H1 (cell line): ENCODE results near the gene PRKCZ. TPM values are rescaled to one million over a fixed set of nuclear protein-coding genes. Genes with fewer than 3 reads are reported as not detected.

ENCODE experiments used
- CTCF ChIA-PET: fragments of 300-600 bp; sonication (Branson Sonifier 250); formaldehyde crosslinking; loops from one replicate; lab custom pipeline; 2021; ENCODE audit not compliant: partially characterized antibody; lab: Charles Lee
- POLR2A ChIA-PET: fragments of 300-600 bp; sonication (Branson Sonifier 250); formaldehyde crosslinking; loops from one replicate; lab custom pipeline; 2021; ENCODE audit warnings: inconsistent platforms; ENCODE audit not compliant: partially characterized antibody; lab: Charles Lee
- DNase-seq, 2 experiments: peaks; one replicate each; pipeline versions ENCODE4 v3.0.0 to v3.0.0-alpha.2; 2010 to 2022; ENCODE audit warnings: low spot score in 2 of 2, low read depth in 1 of 2, mixed read lengths in 1 of 2
- FAIRE-seq: peaks from 2 replicates; lab custom pipeline; 2011; peaks lifted over from hg19 to GRCh38; lab: Jason Lieb, UNC
- H2AFZ ChIP-seq: 2 replicates; pipeline ENCODE4 v1.8.1; 2012; ENCODE audit warnings: low read length, inconsistent platforms
- H2AK5ac ChIP-seq: 2 replicates; pipeline ENCODE4 v1.6.1; 2013; ENCODE audit warnings: low read depth, low read length
- H2BK120ac ChIP-seq: replicated peaks from 2 replicates; pipeline ENCODE3; 2013; ENCODE audit warnings: low read depth, low read length, inconsistent platforms
- H2BK12ac ChIP-seq: 2 replicates; pipeline ENCODE4 v1.6.1; 2013; ENCODE audit warnings: low read depth, low read length
- H2BK15ac ChIP-seq: 2 replicates; pipeline ENCODE4 v1.6.1; 2013; ENCODE audit warnings: low read length
- H2BK20ac ChIP-seq: 2 replicates; pipeline ENCODE4 v1.6.1; 2013; ENCODE audit warnings: low read length
- H2BK5ac ChIP-seq: 2 replicates; pipeline ENCODE4 v1.6.1; 2013; ENCODE audit warnings: low read depth, low read length
- H3K14ac ChIP-seq: 2 replicates; pipeline ENCODE4 v1.6.1; 2013; ENCODE audit warnings: inconsistent platforms; ENCODE audit not compliant: insufficient read length
- H3K18ac ChIP-seq: 2 replicates; pipeline ENCODE4 v1.6.1; 2013; ENCODE audit warnings: low read length; ENCODE audit errors: extremely low read depth
- H3K23ac ChIP-seq: 2 replicates; pipeline ENCODE4 v1.6.1; 2013; ENCODE audit warnings: inconsistent platforms; ENCODE audit not compliant: insufficient read length
- H3K23me2 ChIP-seq: 2 replicates; pipeline ENCODE4 v1.6.1; 2013; ENCODE audit warnings: low read depth, low read length
- H3K27ac ChIP-seq: 2 replicates; pipeline ENCODE4 v1.6.1; 2011; ENCODE audit warnings: low read depth, low read length, inconsistent platforms
- H3K27me3 ChIP-seq, 4 experiments: replicated peaks in 1 of 4; 1 replicate in 1 of 4; 2 replicates in 3 of 4; pipeline versions ENCODE4 v1.6.1 to v1.8.1; 2011 to 2013; ENCODE audit warnings: low read length in 3 of 4, mild to moderate bottlenecking in 3 of 4, inconsistent platforms in 2 of 4, mixed read lengths in 2 of 4, moderate library complexity in 1 of 4; ENCODE audit not compliant: control insufficient read depth in 3 of 4, insufficient read depth in 3 of 4; ENCODE audit errors: extremely low read depth in 1 of 4
- H3K36me3 ChIP-seq, 4 experiments: 2 replicates each; pipeline versions ENCODE4 v1.6.1 to v1.8.1; 2011 to 2013; ENCODE audit warnings: mild to moderate bottlenecking in 4 of 4, low read length in 3 of 4, moderate library complexity in 2 of 4, control low read depth in 1 of 4, inconsistent platforms in 1 of 4; ENCODE audit not compliant: insufficient read depth in 4 of 4, control insufficient read depth in 2 of 4
- H3K4ac ChIP-seq: replicated peaks from 2 replicates; pipeline ENCODE3; 2013; ENCODE audit warnings: low read length, low read depth, mixed read lengths, inconsistent platforms; ENCODE audit not compliant: insufficient read length
- H3K4me1 ChIP-seq, 4 experiments: replicated peaks in 1 of 4; 1 replicate in 1 of 4; 2 replicates in 3 of 4; pipeline versions ENCODE4 v1.6.1 to v1.8.1; 2011 to 2013; ENCODE audit warnings: low read length in 3 of 4, inconsistent platforms in 2 of 4, mixed read lengths in 1 of 4; ENCODE audit not compliant: insufficient read depth in 4 of 4, control insufficient read depth in 3 of 4
- H3K4me2 ChIP-seq, 2 experiments: 2 replicates each; pipeline versions ENCODE4 v1.6.1 to v1.8.1; 2011 to 2013; ENCODE audit warnings: low read depth in 2 of 2, low read length in 2 of 2, control low read depth in 1 of 2, inconsistent platforms in 1 of 2, mild to moderate bottlenecking in 1 of 2; ENCODE audit not compliant: insufficient read depth in 1 of 2
- H3K4me3 ChIP-seq, 4 experiments: fragments of 200-600, 300-600 bp in 1 of 4; sonication (generic), shearing (Covaris generic), sonication (Bioruptor Twin) in 1 of 4; 2 replicates each; pipeline versions ENCODE4 v1.5.1 to v1.8.1; 2011 to 2016; ENCODE audit warnings: low read length in 4 of 4, low read depth in 3 of 4, control low read depth in 2 of 4, inconsistent platforms in 2 of 4, mild to moderate bottlenecking in 2 of 4, mixed read lengths in 1 of 4, moderate library complexity in 1 of 4; ENCODE audit not compliant: insufficient read depth in 2 of 4; ENCODE audit errors: extremely low read depth in 1 of 4
- H3K56ac ChIP-seq: replicated peaks from 2 replicates; pipeline ENCODE3; 2013; ENCODE audit warnings: low read depth, mild to moderate bottlenecking, mixed read lengths, low read length, inconsistent platforms; ENCODE audit not compliant: insufficient read length
- H3K79me1 ChIP-seq: 2 replicates; pipeline ENCODE4 v1.6.1; 2013; ENCODE audit warnings: low read depth, low read length, control low read depth
- H3K79me2 ChIP-seq, 2 experiments: 2 replicates each; pipeline versions ENCODE4 v1.6.1 to v1.8.1; 2012 to 2013; ENCODE audit warnings: low read length in 2 of 2, mild to moderate bottlenecking in 2 of 2, inconsistent platforms in 1 of 2; ENCODE audit not compliant: insufficient read depth in 2 of 2, control insufficient read depth in 1 of 2
- H3K9ac ChIP-seq, 4 experiments: replicated peaks in 1 of 4; 1 replicate in 1 of 4; 2 replicates in 3 of 4; pipeline versions ENCODE4 v1.6.1 to v1.8.1; 2011 to 2013; ENCODE audit warnings: low read depth in 3 of 4, low read length in 3 of 4, control low read depth in 2 of 4, mild to moderate bottlenecking in 2 of 4, moderate library complexity in 2 of 4, inconsistent platforms in 1 of 4; ENCODE audit errors: extremely low read depth in 1 of 4
- H3K9me3 ChIP-seq, 2 experiments: 2 replicates each; pipeline versions ENCODE4 v1.6.1 to v1.8.1; 2012 to 2013; ENCODE audit warnings: mild to moderate bottlenecking in 2 of 2, moderate library complexity in 2 of 2, control low read depth in 1 of 2, inconsistent platforms in 1 of 2, low read depth in 1 of 2, low read length in 1 of 2, mixed read lengths in 1 of 2; ENCODE audit not compliant: insufficient read depth in 2 of 2
- H4K20me1 ChIP-seq, 2 experiments: replicated peaks in 1 of 2; 2 replicates each; pipeline versions ENCODE3 to v1.8.1; 2011 to 2013; ENCODE audit warnings: inconsistent platforms in 2 of 2, low read length in 2 of 2, mild to moderate bottlenecking in 1 of 2; ENCODE audit not compliant: insufficient read depth in 2 of 2, control insufficient read depth in 1 of 2
- H4K5ac ChIP-seq: 2 replicates; pipeline ENCODE4 v1.6.1; 2013; ENCODE audit warnings: low read length, low read depth, mixed read lengths, inconsistent platforms; ENCODE audit not compliant: insufficient read length
- H4K8ac ChIP-seq: 2 replicates; pipeline ENCODE4 v1.8.0; 2013; ENCODE audit warnings: mild to moderate bottlenecking, moderate library complexity, low read length, inconsistent platforms; ENCODE audit not compliant: insufficient read depth; ENCODE audit errors: extremely low read depth
- H4K91ac ChIP-seq: replicated peaks from 2 replicates; pipeline ENCODE3; 2013; ENCODE audit warnings: low read length, mixed read lengths, inconsistent platforms; ENCODE audit not compliant: insufficient read length
- ATF3 ChIP-seq: IDR thresholded peaks from 2 replicates; pipeline ENCODE4 v1.6.1; 2011; ENCODE audit warnings: low read depth, mild to moderate bottlenecking, low read length; ENCODE audit not compliant: insufficient read depth
- BACH1 ChIP-seq: IDR thresholded peaks from 2 replicates; pipeline ENCODE4 v1.6.1; 2012; ENCODE audit warnings: low read length, improper control_type of control experiment
- BCL11A ChIP-seq, 2 experiments: IDR thresholded peaks; one replicate each; pipeline ENCODE4 v1.6.1; 2011; ENCODE audit warnings: low read depth in 2 of 2, low read length in 2 of 2, mild to moderate bottlenecking in 2 of 2
- JUN ChIP-seq: IDR thresholded peaks from 2 replicates; pipeline ENCODE4 v1.6.1; 2011; ENCODE audit warnings: low read depth, mild to moderate bottlenecking, improper control_type of control experiment, low read length
- JUND ChIP-seq: IDR thresholded peaks from 2 replicates; pipeline ENCODE4 v1.6.1; 2011; ENCODE audit warnings: mild to moderate bottlenecking, improper control_type of control experiment, low read length
- MAX ChIP-seq: IDR thresholded peaks from 2 replicates; pipeline ENCODE4 v1.6.1; 2012; ENCODE audit warnings: inconsistent platforms
- NRF1 ChIP-seq: IDR thresholded peaks from 2 replicates; pipeline ENCODE4 v1.6.1; 2011; ENCODE audit warnings: mild to moderate bottlenecking, low read depth, low read length, improper control_type of control experiment
- POU5F1 ChIP-seq: IDR thresholded peaks from 2 replicates; pipeline ENCODE4 v1.6.1; 2011; ENCODE audit warnings: low read depth, mild to moderate bottlenecking, low read length, moderate library complexity
- SIX5 ChIP-seq: IDR thresholded peaks from 2 replicates; pipeline ENCODE4 v1.6.1; 2011; ENCODE audit warnings: mild to moderate bottlenecking, low read depth, low read length
- SP4 ChIP-seq: IDR thresholded peaks from 2 replicates; pipeline ENCODE4 v1.6.1; 2012; ENCODE audit warnings: low read length, inconsistent platforms
- SUZ12 ChIP-seq: fragments of 200-600 bp; sonication (generic); IDR thresholded peaks from 2 replicates; pipeline ENCODE4 v1.6.1; 2012; ENCODE audit warnings: mild to moderate bottlenecking, inconsistent platforms, low read length, moderate library complexity, mixed read lengths
- WGBS, 2 experiments: shearing (Covaris generic) in 1 of 2; methylation state at CpG; one replicate each; pipeline versions ENCODE4 v1.1.6 to v1.1.7; 2013 to 2015; ENCODE audit warnings: low lambda C conversion rate in 2 of 2, mixed read lengths in 2 of 2, inconsistent platforms in 1 of 2, low coverage in 1 of 2, missing lambda C conversion rate in 1 of 2; ENCODE audit not compliant: insufficient replicate concordance in 2 of 2, insufficient coverage in 1 of 2, insufficient read length in 1 of 2; ENCODE audit errors: extremely low coverage in 1 of 2, missing lambda C conversion rate in 1 of 2; 5-methylcytosine and 5-hydroxymethylcytosine counted together
- polyA plus RNA-seq, 7 experiments: library from polyadenylated mRNA; depleted of rRNA in 3 of 7; stranded (reverse) in 5 of 7; unstranded in 2 of 7; fragments of >200 nt in 5 of 7; fragments of 200-250 nt in 2 of 7; gene quantifications; 1 replicate in 5 of 7; 2 replicates in 1 of 7; 4 replicates in 1 of 7; pipeline versions ENCODE4 v1.2.1 to v1.2.3, GENCODE V29; 2011 to 2013; ENCODE audit warnings: missing spikeins in 2 of 7, mixed read lengths in 2 of 7
- total RNA-seq: library from RNA; stranded (reverse); fragmentation: NEBNext Ultra II Directional; extraction: Animal tissue kit (Norgen Biotek cat#: 25700); gene quantifications from 2 replicates; pipeline ENCODE4 v1.2.1, GENCODE V29; 2021

The PRKCZ gene
- total and polyA plus RNA-seq, 2 of the 8 experiments (the other 6 are each of a cell fraction or from before 2014, with no cell fraction given) = 37.4 to 45.1 TPM

- peaks cover 2 to 3% of the 10 kb centered on the region in 2 experiments for H4K20me1 ChIP-seq
- H3K9ac ChIP-seq = no peak overlapping the region
- H3K23me2 ChIP-seq = peaks cover 8% of the 10 kb centered on the region
- H2BK120ac ChIP-seq = no peak overlapping the region
- H3K27ac ChIP-seq = no peak overlapping the region
- H3K18ac ChIP-seq = peak overlapping the region; percentile 83
- H4K5ac ChIP-seq = no peak overlapping the region
- ChIA-PET CTCF (interaction anchor here (0.6 to 8.8 kb wide), 24 partner anchors 8 to 609 kb away, joined by 3 to 249 read pairs (median 4); partner anchors contain the start of genes CFAP74 and GABRD), POLR2A (interaction anchor here (1.4 to 1.6 kb wide), 2 partner anchors 12 to 17 kb away, joined by 4 to 6 read pairs; no protein-coding TSS in a partner anchor)
- no peak for FAIRE-seq
- peak overlapping the region in 3 of 4 experiments; percentile 10 to 39 (median 19); a peak in 5 of 8 replicates for H3K4me3 ChIP-seq
- peaks cover 0 to 28% (median 20%) of the 10 kb centered on the region in 4 experiments; a peak in 6 of 7 replicates for H3K4me1 ChIP-seq
- H3K14ac ChIP-seq = no peak overlapping the region
- peaks cover 0 to 7% (median 0%) of the 10 kb centered on the region in 4 experiments; a peak in 3 of 7 replicates for H3K27me3 ChIP-seq
- peaks cover 4% of the 10 kb centered on the region for H3K79me1 ChIP-seq
- H2BK15ac ChIP-seq = peak overlapping the region; percentile 16; the same call in 1 of the 2 replicates
- 0 out of 2 replicates have a peak overlapping the region, but pooled peaks have one; percentile 95 for H2BK20ac ChIP-seq
- DNase-seq = peak in 1 of 2 experiments; percentile 72
- no peak overlapping the region; the same call in 1 of the 2 replicates for H2AK5ac ChIP-seq
- peak overlapping the region; percentile 72 for H4K91ac ChIP-seq
- 43% methylated on average over 19 of the region's 25 CpGs; no CpG with 5 or more reads in 1 of the 2 experiments for WGBS, 2 experiments
- H3K4ac ChIP-seq = no peak overlapping the region
- H3K9me3 ChIP-seq = no peaks in the 10 kb centered on the region
- peak overlapping the region; percentile 75; the same call in 1 of the 2 replicates for H2BK12ac ChIP-seq
- H3K56ac ChIP-seq = no peak overlapping the region
- H3K4me2 ChIP-seq = peak overlapping the region; percentile 54 to 65
- peak overlapping the region; percentile 71; the same call in 1 of the 2 replicates for H2BK5ac ChIP-seq
- H4K8ac ChIP-seq = no peak overlapping the region
- peaks cover 0 to 9% of the 10 kb centered on the region in 2 experiments; a peak in 1 of 4 replicates for H3K79me2 ChIP-seq
- H3K36me3 ChIP-seq = no peaks in the 10 kb centered on the region
- H2AFZ ChIP-seq = no peak overlapping the region
- no peak overlapping the region for H3K23ac ChIP-seq
- TF ChIP-seq BCL11A (IDR thresholded peaks at IDR 0.05; ENCODE audit: low read depth in 2 of 2, low read length in 2 of 2) (no peak), POU5F1 (no peak), SP4 (no peak), JUN (no peak), ATF3 (no peak), BACH1 (no peak), SIX5 (no peak), JUND (no peak), NRF1 (no peak), MAX (no peak), SUZ12 (no peak)
Observed at GRCh38 chr1:2046953-2047748, 3.1 kb upstream of the PRKCZ start.
